ENCODE results near the gene KY. TPM values are rescaled to one million over a fixed set of nuclear protein-coding genes. Genes with fewer than 3 reads are reported as not detected.

The KY gene
- total RNA-seq, 1 experiment from 2014 or later, result not detected

- in situ Hi-C loops (cut with HindIII; ENCODE audit: low pct_unique_long_range_greater_than_20kb, low sequenced_read_pairs) (no loop called here), intact Hi-C loops (cut with micrococcal nuclease; ENCODE audit: unreplicated experiment) (no loop called here)
- Histone ChIP-seq H3K4me3 (ENCODE audit: low read depth in 2 of 2, low read length in 2 of 2) (no peak overlapping the region), H3K4me1 (ENCODE audit: control insufficient read depth, insufficient read depth, low read length) (no peaks in the 10 kb centered on the region), H3K36me3 (ENCODE audit: control insufficient read depth, insufficient read depth, low read length) (no peaks in the 10 kb centered on the region), H3K27me3 (ENCODE audit: control insufficient read depth, insufficient read depth, low read length) (0 out of 2 replicates have a peak, but pooled peaks cover 2% of the 10 kb centered on the region), H3K9me3 (ENCODE audit: control insufficient read depth, insufficient read depth, low read depth, low read length) (peaks cover 3% of the 10 kb centered on the region; the same call in 1 of the 2 replicates), H3K27ac (ENCODE audit: low read length) (no peak overlapping the region)
- TF ChIP-seq SIN3A (IDR thresholded peaks at IDR 0.05; ENCODE audit: borderline replicate concordance, insufficient read depth, low read depth, low read length), result no peak
- TF ChIP-seq TCF7L2 (IDR thresholded peaks at IDR 0.05; ENCODE audit: low read depth, low read length), result no peak
- no peak for TF ChIP-seq CTCF (IDR thresholded peaks at IDR 0.05)
- no peak for TF ChIP-seq POLR2AphosphoS5 (IDR thresholded peaks at IDR 0.05; ENCODE audit: low read depth, low read length)
- no peak for TF ChIP-seq REST (IDR thresholded peaks at IDR 0.05; ENCODE audit: insufficient read depth in 1 of 2, low read depth in 2 of 2, low read length in 1 of 2)
- ChIA-PET CTCF (no interaction called here), POLR2A (no interaction called here)
- DNase-seq (ENCODE audit: low read depth, low spot score) (no peak), ATAC-seq (no peak)
- no TSS peak for BruUV-seq (replicated peaks)
These were observed 25.0 kb upstream of the KY start for GRCh38 chr3:134675726-134676256.

- TF ChIP-seq REST (IDR thresholded peaks at IDR 0.05; ENCODE audit: insufficient read depth in 1 of 2, low read depth in 2 of 2, low read length in 1 of 2) (no peak), SIN3A (IDR thresholded peaks at IDR 0.05; ENCODE audit: borderline replicate concordance, insufficient read depth, low read depth, low read length) (no peak), TCF7L2 (IDR thresholded peaks at IDR 0.05; ENCODE audit: low read depth, low read length) (no peak), CTCF (IDR thresholded peaks at IDR 0.05) (no peak), POLR2AphosphoS5 (IDR thresholded peaks at IDR 0.05; ENCODE audit: low read depth, low read length) (no peak)
- peaks cover 9% of the 10 kb centered on the region; the same call in 1 of the 2 replicates for H3K27me3 ChIP-seq (ENCODE audit: control insufficient read depth, insufficient read depth, low read length)
- H3K9me3 ChIP-seq (ENCODE audit: control insufficient read depth, insufficient read depth, low read depth, low read length), result peaks cover 3% of the 10 kb centered on the region; the same call in 1 of the 2 replicates
- no peak for DNase-seq (ENCODE audit: low read depth, low spot score)
- no TSS peak for BruUV-seq (replicated peaks)
- H3K27ac ChIP-seq (ENCODE audit: low read length), result no peak overlapping the region
- no peak for ATAC-seq
- H3K4me3 ChIP-seq (ENCODE audit: low read depth in 2 of 2, low read length in 2 of 2), result no peak overlapping the region
- H3K4me1 ChIP-seq (ENCODE audit: control insufficient read depth, insufficient read depth, low read length), result no peaks in the 10 kb centered on the region
- intact Hi-C loops (cut with micrococcal nuclease; ENCODE audit: unreplicated experiment), result no loop called here
- CTCF ChIA-PET, result interaction anchor here (0.5 kb wide), 1 partner anchor 33 kb away, joined by 4 read pairs; no protein-coding TSS in a partner anchor
- in situ Hi-C loops (cut with HindIII; ENCODE audit: low pct_unique_long_range_greater_than_20kb, low sequenced_read_pairs), result no loop called here
- H3K36me3 ChIP-seq (ENCODE audit: control insufficient read depth, insufficient read depth, low read length), result no peaks in the 10 kb centered on the region
- POLR2A ChIA-PET, result no interaction called here
These were observed 21.7 kb upstream of the KY start for GRCh38 chr3:134672571-134672970.

All from Panc1 (cell line).